ENCODE measurements around the gene ACAD8. TPM values are rescaled to one million over a fixed set of nuclear protein-coding genes. Genes with fewer than 3 reads are reported as not detected.

ACAD8 gene
- total RNA-seq: 35.9 and 37.6 TPM in 2 replicates
- long read RNA-seq, transcript ACAD8-201 (11 exons, 2,249 nt): major isoform, 142 of 283 reads
- long read RNA-seq, transcript ACAD8-202 (8 exons, 1,797 nt): minor isoform, 15 of 283 reads
- long read RNA-seq, partial matches to known transcripts: 9 of 283 reads
- long read RNA-seq, other reads (novel, unspliced or antisense): 117 of 283 reads

DNA sequence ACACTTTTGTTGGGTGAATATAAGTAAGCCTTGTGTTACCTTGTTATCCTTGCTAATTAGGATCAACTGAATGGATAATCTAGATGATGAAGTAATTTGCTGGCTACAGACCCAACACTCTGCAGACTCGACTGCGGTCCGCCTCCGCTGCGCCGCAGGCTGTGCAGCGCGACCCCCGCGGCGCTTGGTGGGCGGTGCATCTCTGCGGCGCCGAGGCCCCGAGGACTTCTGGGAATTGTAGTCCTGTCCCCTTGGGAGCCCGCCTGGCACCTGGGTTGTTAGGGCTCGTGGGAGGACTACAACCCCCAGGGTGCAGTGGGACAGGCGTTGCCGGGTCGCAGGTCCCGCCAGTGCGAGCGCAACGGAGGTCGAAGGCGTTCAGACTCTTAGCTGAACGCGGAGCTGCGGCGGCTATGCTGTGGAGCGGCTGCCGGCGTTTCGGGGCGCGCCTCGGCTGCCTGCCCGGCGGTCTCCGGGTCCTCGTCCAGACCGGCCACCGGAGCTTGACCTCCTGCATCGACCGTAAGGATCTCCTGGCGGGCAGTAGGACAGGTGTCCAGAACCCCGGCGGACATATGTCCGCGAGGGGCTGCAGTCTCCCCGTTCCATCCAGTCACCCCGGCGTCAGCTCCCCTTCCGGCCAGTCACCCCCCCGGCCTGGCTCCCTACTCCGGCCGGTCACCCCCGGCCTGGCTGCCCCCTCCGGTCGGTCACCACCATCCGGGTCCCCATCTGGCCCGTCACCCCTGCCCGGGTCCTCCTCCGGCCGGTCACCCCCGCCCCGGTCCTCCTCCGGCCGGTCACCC is at the start of gene ACAD8, which contains the start of gene THYN1:
ACAD8 (plus strand) TSS at position 381 of the 806 bp plus-strand sequence; CDS start at position 414, 33 bp downstream.
THYN1 (minus strand) TSS at position 165 of the 806 bp plus-strand sequence. CDS start 470 bp downstream, outside the sequence.
- Mint-ChIP-seq H3K27me3 (no peaks in the 10 kb centered on the region), H3K36me3 (ENCODE audit: insufficient read depth) (peaks cover 6% of the 10 kb centered on the region), H3K4me1 (ENCODE audit: low read depth) (peaks cover 16% of the 10 kb centered on the region), H3K27ac (peak within 1 kb of the TSS; percentile 78), H3K9me3 (ENCODE audit: low read depth) (no peaks in the 10 kb centered on the region), H3K4me3 (ENCODE audit: low read depth) (peak within 1 kb of the TSS; percentile 85)
- TF ChIP-seq, protein P1, sequence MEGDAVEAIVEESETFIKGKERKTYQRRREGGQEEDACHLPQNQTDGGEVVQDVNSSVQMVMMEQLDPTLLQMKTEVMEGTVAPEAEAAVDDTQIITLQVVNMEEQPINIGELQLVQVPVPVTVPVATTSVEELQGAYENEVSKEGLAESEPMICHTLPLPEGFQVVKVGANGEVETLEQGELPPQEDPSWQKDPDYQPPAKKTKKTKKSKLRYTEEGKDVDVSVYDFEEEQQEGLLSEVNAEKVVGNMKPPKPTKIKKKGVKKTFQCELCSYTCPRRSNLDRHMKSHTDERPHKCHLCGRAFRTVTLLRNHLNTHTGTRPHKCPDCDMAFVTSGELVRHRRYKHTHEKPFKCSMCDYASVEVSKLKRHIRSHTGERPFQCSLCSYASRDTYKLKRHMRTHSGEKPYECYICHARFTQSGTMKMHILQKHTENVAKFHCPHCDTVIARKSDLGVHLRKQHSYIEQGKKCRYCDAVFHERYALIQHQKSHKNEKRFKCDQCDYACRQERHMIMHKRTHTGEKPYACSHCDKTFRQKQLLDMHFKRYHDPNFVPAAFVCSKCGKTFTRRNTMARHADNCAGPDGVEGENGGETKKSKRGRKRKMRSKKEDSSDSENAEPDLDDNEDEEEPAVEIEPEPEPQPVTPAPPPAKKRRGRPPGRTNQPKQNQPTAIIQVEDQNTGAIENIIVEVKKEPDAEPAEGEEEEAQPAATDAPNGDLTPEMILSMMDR (IDR thresholded peaks at IDR 0.05; ENCODE audit: unreplicated experiment): peak; percentile 25
- DNase-seq (ENCODE audit: low spot score, unreplicated experiment): peak; percentile 93

DNA sequence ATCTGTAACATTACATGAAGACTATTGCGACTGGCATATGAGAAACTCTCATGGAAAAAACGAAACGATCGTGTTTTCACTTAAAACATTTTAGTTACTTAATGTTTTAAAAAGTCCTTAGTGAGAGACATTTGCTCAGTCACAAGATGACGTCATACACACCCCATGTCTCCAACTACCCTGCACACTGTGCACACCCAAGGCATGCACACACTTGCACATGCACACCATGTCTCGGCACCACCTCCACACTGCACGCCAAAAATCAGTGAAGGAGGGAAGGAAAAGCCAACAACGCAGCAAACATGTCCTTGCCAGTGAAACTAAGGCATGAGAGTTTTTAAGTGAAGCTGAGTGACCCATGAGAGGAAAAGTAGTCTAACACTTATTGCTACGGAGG is 47.6 kb upstream of the ACAD8 start:
- Mint-ChIP-seq H3K4me3 (ENCODE audit: low read depth) (no peak overlapping the region), H3K4me1 (ENCODE audit: low read depth) (no peaks in the 10 kb centered on the region), H3K27ac (no peak overlapping the region), H3K36me3 (ENCODE audit: insufficient read depth) (peaks cover 15% of the 10 kb centered on the region), H3K9me3 (ENCODE audit: low read depth) (no peaks in the 10 kb centered on the region), H3K27me3 (no peaks in the 10 kb centered on the region)
- TF ChIP-seq, protein P1 (IDR thresholded peaks at IDR 0.05; ENCODE audit: unreplicated experiment): no peak
- no peak for DNase-seq (ENCODE audit: low spot score, unreplicated experiment)

DNA sequence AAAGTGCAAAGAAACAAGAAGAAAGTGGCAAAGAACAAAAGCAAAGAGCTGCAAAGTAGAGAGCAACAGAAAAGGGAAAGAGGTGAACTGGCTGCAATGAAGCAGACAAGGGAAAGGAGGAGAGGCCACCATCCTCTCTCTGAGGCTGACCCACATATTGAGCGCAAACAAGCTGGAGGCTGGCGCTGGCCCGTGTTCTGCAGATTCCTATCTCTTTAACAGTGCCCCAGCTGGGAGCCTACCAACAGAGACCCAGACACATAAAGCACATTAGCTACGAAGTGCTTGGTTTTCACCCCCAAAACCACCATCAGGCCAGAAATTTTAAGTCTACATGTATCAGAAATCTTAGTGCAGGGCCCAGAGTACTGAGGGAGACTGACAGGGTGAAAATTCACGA is 47.2 kb upstream of the ACAD8 start:
- Mint-ChIP-seq H3K4me1 (ENCODE audit: low read depth) (no peaks in the 10 kb centered on the region), H3K9me3 (ENCODE audit: low read depth) (no peaks in the 10 kb centered on the region), H3K27me3 (no peaks in the 10 kb centered on the region), H3K4me3 (ENCODE audit: low read depth) (no peak overlapping the region), H3K27ac (no peak overlapping the region), H3K36me3 (ENCODE audit: insufficient read depth) (peaks cover 14% of the 10 kb centered on the region)
- TF ChIP-seq, protein P1 (IDR thresholded peaks at IDR 0.05; ENCODE audit: unreplicated experiment): no peak
- DNase-seq (ENCODE audit: low spot score, unreplicated experiment): no peak

DNA sequence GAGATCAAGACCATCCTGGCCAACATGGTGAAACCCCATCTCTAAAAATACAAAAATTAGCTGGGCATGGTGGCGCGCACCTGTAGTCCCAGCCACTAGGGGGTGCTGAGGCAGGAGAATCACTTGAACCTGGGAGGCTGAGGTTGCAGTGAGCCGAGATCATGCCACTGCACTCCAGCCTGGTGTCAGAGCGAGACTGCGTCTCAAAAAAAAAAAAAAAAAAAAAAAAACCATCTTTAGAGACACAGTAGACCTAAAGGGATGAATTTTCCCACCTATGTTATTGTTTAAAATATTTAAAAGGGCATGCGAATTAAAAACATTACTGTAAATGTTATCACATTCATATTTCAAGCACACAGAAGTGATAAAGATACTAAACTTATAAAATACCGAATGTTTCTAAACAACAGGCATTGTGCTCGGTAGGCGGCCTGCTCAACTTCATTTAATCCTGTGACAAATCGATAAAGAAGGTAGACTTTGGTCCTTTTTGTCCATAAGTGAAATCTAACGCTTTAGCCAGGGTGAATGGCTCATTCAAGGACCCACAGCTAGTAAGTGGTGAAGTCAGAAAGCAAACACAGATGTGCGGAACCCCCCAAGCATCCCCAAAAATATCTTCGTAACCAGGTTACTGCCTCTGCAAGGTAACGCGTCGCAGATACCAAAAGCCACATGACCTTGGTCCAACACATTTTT is 45.7 kb upstream of the ACAD8 start:
- no peaks in the 10 kb centered on the region for H3K27me3 Mint-ChIP-seq
- H3K27ac Mint-ChIP-seq: peak overlapping the region; percentile 33
- peaks cover 12% of the 10 kb centered on the region for H3K36me3 Mint-ChIP-seq (ENCODE audit: insufficient read depth)
- DNase-seq (ENCODE audit: low spot score, unreplicated experiment): peak; percentile 32
- no peaks in the 10 kb centered on the region for H3K4me1 Mint-ChIP-seq (ENCODE audit: low read depth)
- H3K9me3 Mint-ChIP-seq (ENCODE audit: low read depth): no peaks in the 10 kb centered on the region
- TF ChIP-seq, protein P1 (IDR thresholded peaks at IDR 0.05; ENCODE audit: unreplicated experiment): peak; percentile 80
- H3K4me3 Mint-ChIP-seq (ENCODE audit: low read depth): no peak overlapping the region

DNA sequence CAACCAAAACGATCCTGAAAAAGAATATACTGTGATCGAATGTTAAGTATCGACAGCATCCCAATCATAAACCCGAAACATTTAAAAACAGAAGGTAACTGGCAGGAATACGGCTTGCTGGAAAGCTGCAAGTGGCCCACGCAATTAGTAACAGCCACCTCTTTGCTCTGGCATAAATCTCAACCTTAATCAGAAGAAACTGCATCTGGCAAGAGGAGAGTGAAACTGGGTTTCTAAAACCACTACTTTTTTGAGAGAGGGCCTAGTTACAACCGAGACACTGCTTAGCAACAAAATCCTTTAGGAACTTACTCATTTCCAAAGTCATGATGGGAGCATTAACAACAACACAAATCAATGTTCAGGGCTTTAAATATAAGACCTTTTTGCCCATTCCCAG is 37.5 kb upstream of the ACAD8 start:
- Mint-ChIP-seq H3K4me1 (ENCODE audit: low read depth) (no peaks in the 10 kb centered on the region), H3K27me3 (no peaks in the 10 kb centered on the region), H3K4me3 (ENCODE audit: low read depth) (no peak overlapping the region), H3K27ac (no peak overlapping the region), H3K36me3 (ENCODE audit: insufficient read depth) (peaks cover 6% of the 10 kb centered on the region), H3K9me3 (ENCODE audit: low read depth) (no peaks in the 10 kb centered on the region)
- DNase-seq (ENCODE audit: low spot score, unreplicated experiment): no peak
- TF ChIP-seq, protein P1 (IDR thresholded peaks at IDR 0.05; ENCODE audit: unreplicated experiment): no peak

Data from progenitor cell of endocrine pancreas (in vitro differentiated cells).